OCI-LY7 (cell line): Measurements from ENCODE around the gene ACSL4. TPM values are rescaled to one million over a fixed set of nuclear protein-coding genes. Genes with fewer than 3 reads are reported as not detected.
"Not testable (repeated sequence)": the region's sequence is repeated elsewhere in the genome, so short reads cannot be mapped to it uniquely, and the experiment has no call there.

Source experiments
- BruUV-seq: library from RNA; stranded (reverse); fragments of 400-500 nt; replicated peaks from 2 replicates; lab custom pipeline; 2021; lab: Mats Ljungman, UMichigan
- CTCF ChIA-PET: fragments of 300-600 bp; sonication (Branson Sonifier 250); formaldehyde crosslinking; loops from one replicate; lab custom pipeline; 2022; ENCODE audit warnings: antibody characterized with exemption; ENCODE audit not compliant: unreplicated experiment; lab: Charles Lee
- POLR2A ChIA-PET: fragments of 300-600 bp; sonication (Branson Sonifier 250); formaldehyde crosslinking; loops from one replicate; lab custom pipeline; 2022; ENCODE audit warnings: antibody characterized with exemption; lab: Charles Lee
- DNase-seq: peaks from one replicate; pipeline ENCODE4 v3.0.0-alpha.2; 2015; ENCODE audit warnings: low spot score
- H2AFZ ChIP-seq: fragments of 200-600 bp; sonication (generic), shearing (Covaris generic); 2 replicates; pipeline ENCODE4 v1.6.1; 2014; ENCODE audit warnings: mild to moderate bottlenecking, antibody characterized with exemption, low read length, moderate library complexity
- H3K27ac ChIP-seq: fragments of 200-600 bp; sonication (generic); 2 replicates; pipeline ENCODE4 v1.5.1; 2014; ENCODE audit warnings: mixed run types, low read depth, mild to moderate bottlenecking, moderate library complexity, low read length, inconsistent platforms; ENCODE audit not compliant: poor library complexity, severe bottlenecking
- H3K36me3 ChIP-seq: fragments of 200-600 bp; sonication (generic); 2 replicates; pipeline ENCODE4 v1.6.1; 2014; ENCODE audit warnings: mild to moderate bottlenecking, antibody characterized with exemption, low read length, moderate library complexity, mixed read lengths; ENCODE audit not compliant: insufficient read depth
- H3K4me1 ChIP-seq: fragments of 200-600 bp; sonication (generic); 2 replicates; pipeline ENCODE4 v1.5.1; 2014; ENCODE audit warnings: mild to moderate bottlenecking, low read length; ENCODE audit not compliant: insufficient read depth, poor library complexity, severe bottlenecking
- H3K4me2 ChIP-seq: fragments of 200-600 bp; sonication (generic); 2 replicates; pipeline ENCODE4 v1.6.1; 2014; ENCODE audit warnings: mild to moderate bottlenecking, low read length
- H3K4me3 ChIP-seq: fragments of 200-600 bp; sonication (generic); 2 replicates; pipeline ENCODE4 v1.5.1; 2014; ENCODE audit warnings: mild to moderate bottlenecking, low read depth, low read length; ENCODE audit not compliant: poor library complexity, severe bottlenecking
- H3K79me2 ChIP-seq: fragments of 200-600 bp; sonication (generic); 2 replicates; pipeline ENCODE4 v1.6.1; 2016; ENCODE audit warnings: low read depth, mild to moderate bottlenecking, low read length, moderate library complexity, mixed read lengths; ENCODE audit not compliant: insufficient read depth
- H3K9me2 ChIP-seq: fragments of 200-600 bp; sonication (generic); 2 replicates; pipeline ENCODE4 v1.6.1; 2016; ENCODE audit warnings: mild to moderate bottlenecking, low read length, mixed read lengths; ENCODE audit not compliant: insufficient read depth
- H3K9me3 ChIP-seq: fragments of 200-600 bp; sonication (generic); 2 replicates; pipeline ENCODE4 v1.6.1; 2014; ENCODE audit warnings: mild to moderate bottlenecking, mixed run types, low read length, mixed read lengths
- H4K20me1 ChIP-seq: fragments of 200-600 bp; sonication (generic); 2 replicates; pipeline ENCODE4 v1.6.1; 2014; ENCODE audit warnings: mild to moderate bottlenecking, antibody characterized with exemption, low read length, moderate library complexity, mixed read lengths; ENCODE audit not compliant: insufficient read depth
- CTCF ChIP-seq: fragments of 200-600 bp; sonication (generic); conservative IDR thresholded peaks from 2 replicates; pipeline ENCODE4 v1.5.1; 2014; ENCODE audit warnings: mild to moderate bottlenecking, antibody characterized with exemption, low read length, moderate library complexity, mixed read lengths
- EZH2phosphoT487 ChIP-seq: fragments of 200-600 bp; sonication (generic); IDR thresholded peaks from 2 replicates; pipeline ENCODE4 v1.6.1; 2018; ENCODE audit warnings: low read depth, borderline replicate concordance, mild to moderate bottlenecking, mixed run types, antibody characterized with exemption, low read length, moderate library complexity, mixed read lengths
- intact Hi-C: fragments of 100-400 bp; cut with micrococcal nuclease; formaldehyde crosslinking; loops from one replicate; pipeline ENCODE4 v1.10.0; 2022; ENCODE audit not compliant: unreplicated experiment
- total RNA-seq, 2 experiments: library from RNA; depleted of rRNA in 1 of 2; stranded (reverse); fragments of >200 nt in 1 of 2; shearing (Covaris generic) in 1 of 2; gene quantifications; 2 replicates each; pipeline ENCODE4 v1.2.3, GENCODE V29; 2014 to 2022

Gene ACSL4
- total RNA-seq, 2 experiments from 2014 or later = 18.4 to 35.4 TPM

GRCh38 chrX:109679820-109680219 lies 53.2 kb downstream of the ACSL4 start:
- no peak for DNase-seq
- Histone ChIP-seq H4K20me1 (no peaks in the 10 kb centered on the region), H3K79me2 (no peaks in the 10 kb centered on the region), H3K9me3 (no peaks in the 10 kb centered on the region), H3K4me1 (no peaks in the 10 kb centered on the region), H3K36me3 (peaks cover 62% of the 10 kb centered on the region), H2AFZ (no peak overlapping the region), H3K27ac (no peak overlapping the region), H3K9me2 (no peaks in the 10 kb centered on the region), H3K4me3 (no peak overlapping the region), H3K4me2 (no peak overlapping the region)
- TF ChIP-seq CTCF (no peak), EZH2phosphoT487 (no peak)
- intact Hi-C loops = no loop called here
- ChIA-PET POLR2A (interaction anchor here (1.0 to 1.3 kb wide), 2 partner anchors 10 to 14 kb away, joined by 4 to 8 read pairs; no protein-coding TSS in a partner anchor), CTCF (no interaction called here)
- BruUV-seq = no TSS peak

- Histone ChIP-seq H3K27ac (no peak overlapping the region), H4K20me1 (no peaks in the 10 kb centered on the region), H3K36me3 (peaks cover 53% of the 10 kb centered on the region), H3K4me3 (no peak overlapping the region), H3K4me2 (no peak overlapping the region), H3K79me2 (no peaks in the 10 kb centered on the region), H3K9me2 (no peaks in the 10 kb centered on the region), H2AFZ (no peak overlapping the region), H3K9me3 (no peaks in the 10 kb centered on the region), H3K4me1 (no peaks in the 10 kb centered on the region)
- TF ChIP-seq CTCF (no peak), EZH2phosphoT487 (no peak)
- intact Hi-C loops = no loop called here
- no peak for DNase-seq
- no TSS peak for BruUV-seq
- POLR2A ChIA-PET = no interaction called here
- CTCF ChIA-PET = no interaction called here
These were observed 60.8 kb downstream of the ACSL4 start for GRCh38 chrX:109672239-109672638.

- intact Hi-C loops, H3K4me2 ChIP-seq, BruUV-seq, CTCF ChIA-PET, H3K79me2 ChIP-seq, H2AFZ ChIP-seq, H3K9me3 ChIP-seq, POLR2A ChIA-PET, H3K27ac ChIP-seq, H3K4me3 ChIP-seq, H3K9me2 ChIP-seq, DNase-seq, H3K4me1 ChIP-seq, H4K20me1 ChIP-seq: not testable (repeated sequence)
- peaks cover 57% of the 10 kb centered on the region for H3K36me3 ChIP-seq
These were observed 61.9 kb downstream of the ACSL4 start for GRCh38 chrX:109671170-109671569.
